Stomach (tissue), 9 donors: ENCODE data around the gene NARF. TPM values are rescaled to one million over a fixed set of nuclear protein-coding genes. Genes with fewer than 3 reads are reported as not detected.

Source experiments
- DNase-seq, 2 donors: peaks; one replicate each; pipeline versions ENCODE4 v3.0.0 to v3.0.0-alpha.2; 2013 to 2019
- H3K27ac ChIP-seq, 5 donors: fragments of 200-600 bp in 4 of 5; sonication (generic) in 4 of 5; one replicate each; pipeline ENCODE4 v1.5.1; 2013 to 2019; ENCODE audit warnings: mild to moderate bottlenecking in 1 of 5, moderate library complexity in 1 of 5
- H3K27me3 ChIP-seq, 3 donors: fragments of 200-600 bp; sonication (generic); one replicate each; pipeline ENCODE4 v1.5.1; 2017 to 2019; ENCODE audit warnings: mixed run types in 1 of 3
- H3K36me3 ChIP-seq, 4 donors: fragments of 200-600 bp; sonication (generic); 1 replicate in 3 of 4; 2 replicates in 1 of 4; pipeline ENCODE4 v1.5.1; 2016 to 2019
- H3K4me1 ChIP-seq, 4 donors: fragments of 200-600 bp; sonication (generic); one replicate each; pipeline ENCODE4 v1.5.1; 2016 to 2019
- H3K4me3 ChIP-seq, 4 donors: fragments of 200-600 bp; sonication (generic) in 3 of 4; one replicate each; pipeline ENCODE4 v1.5.1; 2016 to 2019; ENCODE audit warnings: mild to moderate bottlenecking in 1 of 4
- H3K9me3 ChIP-seq, 4 donors: fragments of 200-600 bp; sonication (generic); one replicate each; pipeline ENCODE4 v1.5.1; 2016 to 2019
- EP300 ChIP-seq: sonication (generic); formaldehyde crosslinking; IDR thresholded peaks from one replicate; pipeline ENCODE4 v1.6.1; 2017; ENCODE audit warnings: antibody characterized with exemption
- POLR2A ChIP-seq, 4 donors: fragments of 450-650 bp; IDR thresholded peaks; one replicate each; pipeline ENCODE4 v1.6.1; 2016; ENCODE audit warnings: antibody characterized with exemption in 4 of 4, control low read depth in 2 of 4, mild to moderate bottlenecking in 1 of 4, moderate library complexity in 1 of 4
- POLR2AphosphoS5 ChIP-seq, 3 donors: sonication (generic); formaldehyde crosslinking; IDR thresholded peaks; one replicate each; pipeline ENCODE4 v1.6.1; 2016; ENCODE audit warnings: antibody characterized with exemption in 3 of 3
- WGBS, 5 donors: extraction: QIAGEN DNeasy Blood & Tissue Kit in 3 of 5; methylation state at CpG; one replicate each; pipeline versions ENCODE4 v1.1.5 to v1.1.7; 2013 to 2018; 5-methylcytosine and 5-hydroxymethylcytosine counted together
- intact Hi-C: fragments of 100-400 bp; cut with DNase I; formaldehyde crosslinking; loops from one replicate; pipeline ENCODE4 v1.15.1; 2023; ENCODE audit warnings: low total_unique reads
- polyA plus RNA-seq, 3 donors: library from polyadenylated mRNA; stranded (reverse); fragments of 200-250 nt; gene quantifications; one replicate each; pipeline ENCODE4 v1.2.3, GENCODE V29; 2013
- total RNA-seq, 5 donors: library from RNA; depleted of rRNA; stranded (reverse); fragments of >200 nt; gene quantifications; one replicate each; pipeline versions ENCODE4 v1.1.0 to v1.2.3, GENCODE V29; 2014 to 2016
- TF ChIP-seq, protein P1 (sequence below), 7 experiments: fragments of 450-650 bp in 4 of 7; fragments of 200-600 bp in 3 of 7; sonication (generic) in 3 of 7; IDR thresholded peaks; one replicate each; pipeline ENCODE4 v1.5.1; 2016 to 2019; ENCODE audit warnings: antibody characterized with exemption in 7 of 7, control low read depth in 2 of 7, mild to moderate bottlenecking in 1 of 7
- donor health status: healthy with polysubstance abuse.
- donor health status: Bipolar disorder and iron deficiency.
- donor health status: healthy.

NARF gene
- total and polyA plus RNA-seq, 8 donors, result 29.4 to 83.9 (median 57.4) TPM

DNA sequence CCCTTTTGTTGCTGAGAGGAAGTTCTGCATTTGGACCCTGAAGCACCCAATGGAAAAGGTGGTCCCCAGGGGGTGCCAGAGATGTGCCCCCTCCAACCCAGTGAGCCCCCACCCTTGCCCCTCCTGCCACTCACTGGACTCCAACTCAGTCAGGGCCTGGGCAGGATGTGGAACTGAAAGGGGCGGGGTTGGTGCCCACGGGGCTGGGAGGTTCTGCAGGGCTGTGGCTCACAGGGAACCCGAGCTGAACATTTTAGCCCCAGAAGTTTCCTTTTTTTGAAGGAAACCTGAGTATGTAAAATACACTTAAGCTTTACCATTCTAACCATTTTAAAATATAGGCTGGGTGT, 24.4 kb upstream of the NARF start:
- H3K36me3 ChIP-seq, result peaks cover 4 to 72% (median 49%) of the 10 kb centered on the region in 4 donors
- intact Hi-C loops, result no loop called here
- TF ChIP-seq POLR2AphosphoS5 (IDR thresholded peaks at IDR 0.05), result no peak
- TF ChIP-seq POLR2A (IDR thresholded peaks at IDR 0.05), result no peak
- TF ChIP-seq, protein P1, sequence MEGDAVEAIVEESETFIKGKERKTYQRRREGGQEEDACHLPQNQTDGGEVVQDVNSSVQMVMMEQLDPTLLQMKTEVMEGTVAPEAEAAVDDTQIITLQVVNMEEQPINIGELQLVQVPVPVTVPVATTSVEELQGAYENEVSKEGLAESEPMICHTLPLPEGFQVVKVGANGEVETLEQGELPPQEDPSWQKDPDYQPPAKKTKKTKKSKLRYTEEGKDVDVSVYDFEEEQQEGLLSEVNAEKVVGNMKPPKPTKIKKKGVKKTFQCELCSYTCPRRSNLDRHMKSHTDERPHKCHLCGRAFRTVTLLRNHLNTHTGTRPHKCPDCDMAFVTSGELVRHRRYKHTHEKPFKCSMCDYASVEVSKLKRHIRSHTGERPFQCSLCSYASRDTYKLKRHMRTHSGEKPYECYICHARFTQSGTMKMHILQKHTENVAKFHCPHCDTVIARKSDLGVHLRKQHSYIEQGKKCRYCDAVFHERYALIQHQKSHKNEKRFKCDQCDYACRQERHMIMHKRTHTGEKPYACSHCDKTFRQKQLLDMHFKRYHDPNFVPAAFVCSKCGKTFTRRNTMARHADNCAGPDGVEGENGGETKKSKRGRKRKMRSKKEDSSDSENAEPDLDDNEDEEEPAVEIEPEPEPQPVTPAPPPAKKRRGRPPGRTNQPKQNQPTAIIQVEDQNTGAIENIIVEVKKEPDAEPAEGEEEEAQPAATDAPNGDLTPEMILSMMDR (IDR thresholded peaks at IDR 0.05), result no peak
- no peak for TF ChIP-seq EP300

DNA sequence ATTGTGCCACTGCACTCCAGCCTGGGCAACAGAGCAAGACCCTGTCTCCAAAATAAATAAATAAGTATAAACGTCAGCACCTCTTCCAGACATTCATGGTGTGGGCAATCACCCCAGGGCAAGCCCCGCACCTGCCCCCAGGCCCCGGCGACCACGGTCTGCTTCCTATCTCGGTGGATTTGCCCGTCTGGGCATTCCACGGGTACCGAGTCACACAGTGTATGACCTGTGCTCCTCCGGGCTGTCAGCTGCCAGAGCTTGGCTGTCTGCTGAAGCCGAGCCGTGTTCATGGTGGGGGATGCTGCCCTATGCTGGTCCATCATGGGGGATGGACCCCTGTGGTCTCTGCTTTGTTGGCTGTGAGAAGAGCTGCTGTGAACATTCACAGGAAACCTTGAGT, 23.4 kb upstream of the NARF start:
- peaks cover 0 to 9% (median 2%) of the 10 kb centered on the region in 4 donors for H3K4me1 ChIP-seq
- intact Hi-C loops, result no loop called here
- TF ChIP-seq POLR2A (IDR thresholded peaks at IDR 0.05) (no peak), EP300 (no peak), POLR2AphosphoS5 (IDR thresholded peaks at IDR 0.05) (no peak)
- TF ChIP-seq, protein P1 (IDR thresholded peaks at IDR 0.05), result no peak
- peaks cover 4 to 72% (median 51%) of the 10 kb centered on the region in 4 donors for H3K36me3 ChIP-seq
- 82 to 93% (median 88%) methylated on average over 11 to 12 of the region's 12 CpGs for WGBS, 5 donors
- DNase-seq, result no peak
- no peaks in the 10 kb centered on the region for H3K27me3 ChIP-seq
- H3K9me3 ChIP-seq, result no peaks in the 10 kb centered on the region
- no peak overlapping the region for H3K4me3 ChIP-seq
- H3K27ac ChIP-seq, result no peak overlapping the region

More for the DNA sequence above, 24.4 kb upstream of the NARF start:
- 37 to 69% (median 61%) methylated on average over 3 of the region's 3 CpGs for whole genome bisulfite sequencing, 5 donors
- Histone ChIP-seq H3K27ac (no peak overlapping the region), H3K4me3 (no peak overlapping the region), H3K4me1 (peaks cover 0 to 4% (median 0%) of the 10 kb centered on the region in 4 donors), H3K27me3 (no peaks in the 10 kb centered on the region), H3K9me3 (no peaks in the 10 kb centered on the region)
- no peak for DNase-seq

DNA sequence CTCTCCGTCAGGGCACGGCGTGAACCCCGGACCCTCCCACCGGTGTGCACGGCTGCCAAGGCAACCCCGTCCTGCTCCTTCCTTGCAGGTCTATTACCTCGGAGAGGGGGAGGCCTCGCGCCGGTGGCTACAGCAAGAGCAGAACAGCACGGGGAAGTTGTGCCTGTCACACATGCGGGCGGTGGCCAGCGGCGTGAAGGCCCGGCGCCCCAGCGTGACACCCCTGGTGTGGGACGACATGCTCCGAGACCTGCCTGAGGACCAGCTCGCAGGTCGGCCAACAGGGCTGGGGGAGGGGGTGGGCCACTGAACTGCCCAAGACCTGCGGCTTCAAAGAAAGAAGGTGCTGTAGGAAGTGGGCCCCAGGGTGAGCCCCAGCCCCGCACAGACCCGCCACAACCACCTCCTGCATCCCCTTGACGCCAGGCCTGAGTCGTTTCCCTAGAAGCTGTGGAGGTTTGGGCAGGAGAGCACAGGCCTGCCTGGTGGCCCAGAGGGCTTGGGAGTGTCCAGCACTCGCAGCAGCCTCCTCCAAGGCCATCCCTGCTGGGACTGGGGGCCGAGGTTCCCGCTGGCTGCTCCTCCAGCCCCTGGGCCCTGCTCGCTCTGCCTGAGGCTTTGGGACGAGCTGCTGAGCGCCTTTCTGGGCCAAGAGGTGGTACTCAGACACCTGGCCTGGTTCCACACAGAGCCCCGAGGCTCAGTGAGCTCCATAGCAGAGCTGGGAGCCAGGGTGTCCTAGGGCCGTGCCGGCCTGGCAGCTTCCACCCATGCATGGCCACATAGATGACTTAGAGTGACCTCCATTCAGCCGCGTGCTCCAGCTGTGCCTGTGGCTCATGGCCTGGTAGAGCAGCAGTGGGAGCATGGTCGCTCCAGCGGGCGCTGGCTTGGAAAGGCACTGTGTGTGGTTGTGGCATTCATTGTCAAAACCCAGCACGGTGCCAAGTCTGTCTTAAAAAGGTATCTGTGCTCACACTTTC, 22.6 kb upstream of the NARF start:
- Histone ChIP-seq H3K9me3 (no peaks in the 10 kb centered on the region), H3K27me3 (no peaks in the 10 kb centered on the region), H3K4me3 (no peak overlapping the region), H3K4me1 (peaks cover 0 to 13% (median 6%) of the 10 kb centered on the region in 4 donors), H3K36me3 (peaks cover 4 to 74% (median 54%) of the 10 kb centered on the region in 4 donors), H3K27ac (no peak overlapping the region)
- 87 to 93% (median 89%) methylated on average over 37 to 43 of the region's 43 CpGs for WGBS, 5 donors
- no peak for DNase-seq
- TF ChIP-seq, protein P1 (IDR thresholded peaks at IDR 0.05), result no peak
- TF ChIP-seq POLR2AphosphoS5 (IDR thresholded peaks at IDR 0.05) (no peak), EP300 (no peak), POLR2A (IDR thresholded peaks at IDR 0.05) (no peak)
- intact Hi-C loops, result no loop called here

DNA sequence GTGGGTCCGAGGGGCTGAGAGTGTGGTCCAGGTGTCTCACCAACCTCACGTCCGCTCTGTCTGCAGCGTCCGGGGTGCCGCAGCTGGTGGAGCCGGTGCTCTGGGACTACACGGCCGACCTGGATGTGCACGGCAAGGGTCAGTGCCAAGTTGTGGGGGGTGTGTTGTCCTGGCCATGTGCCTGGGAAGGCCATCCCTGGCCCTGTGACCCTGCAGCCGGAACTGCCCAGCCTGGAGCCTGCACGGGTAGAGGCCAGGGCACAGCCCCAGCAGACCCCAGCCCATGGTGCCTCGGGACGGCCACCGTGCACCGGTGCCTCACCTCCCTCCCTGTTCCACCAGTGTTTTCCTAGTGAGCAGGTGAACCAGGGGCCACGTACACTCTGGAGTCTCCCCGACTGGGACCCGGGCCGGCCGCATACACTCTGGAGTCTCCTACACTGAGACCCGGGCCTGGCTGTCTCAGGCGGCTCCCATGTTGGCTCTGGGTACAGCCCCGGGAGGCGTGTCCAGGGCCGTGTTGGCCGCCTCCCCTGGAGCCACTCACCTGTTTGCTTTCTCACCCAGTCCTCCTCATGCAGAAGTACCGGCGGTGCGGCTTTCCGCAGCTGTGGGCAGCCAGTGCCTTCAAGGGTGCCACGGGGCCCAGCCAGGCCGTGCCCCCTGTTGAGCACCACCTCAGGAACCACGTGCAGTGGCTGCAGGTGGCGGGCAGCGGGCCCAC, 21.8 kb upstream of the NARF start:
- H3K9me3 ChIP-seq, result no peaks in the 10 kb centered on the region
- DNase-seq, result peak in 1 of 2 donors; percentile 53
- H3K4me1 ChIP-seq, result peaks cover 0 to 21% (median 9%) of the 10 kb centered on the region in 4 donors
- H3K27me3 ChIP-seq, result no peaks in the 10 kb centered on the region
- TF ChIP-seq POLR2AphosphoS5 (IDR thresholded peaks at IDR 0.05) (no peak), EP300 (no peak), POLR2A (IDR thresholded peaks at IDR 0.05) (no peak)
- peaks cover 4 to 69% (median 58%) of the 10 kb centered on the region in 4 donors for H3K36me3 ChIP-seq
- no peak overlapping the region for H3K27ac ChIP-seq
- intact Hi-C loops, result no loop called here
- WGBS, 5 donors, result 68 to 81% (median 77%) methylated on average over 28 to 36 of the region's 36 CpGs
- peak overlapping the region in 1 of 4 donors; percentile 3 for H3K4me3 ChIP-seq
